Memory B cell (primary cell): Measurements from ENCODE around the gene GRM4.

Source experiments
- ATAC-seq: fragments of 150-1000 bp; cut with Tn5 transposase; 2 replicates; pipeline ENCODE4 v1.10.0; 2021; ENCODE audit warnings: low read depth, mild to moderate bottlenecking, moderate library complexity
- DNase-seq, 2 donors: peaks; one replicate each; pipeline ENCODE4 v3.0.0; 2022; ENCODE audit warnings: low spot score in 2 of 2
- H3K27ac Mint-ChIP-seq: one replicate; pipeline ENCODE4 v1.8.0; 2022; ENCODE audit warnings: mild to moderate bottlenecking, moderate library complexity, mixed read lengths
- H3K27me3 Mint-ChIP-seq: one replicate; pipeline ENCODE4 v1.8.0; 2022; ENCODE audit warnings: mixed read lengths
- H3K36me3 Mint-ChIP-seq: one replicate; pipeline ENCODE4 v1.8.0; 2022; ENCODE audit warnings: mild to moderate bottlenecking, mixed read lengths
- H3K4me1 Mint-ChIP-seq: one replicate; pipeline ENCODE4 v1.8.0; 2022; ENCODE audit warnings: mixed read lengths
- H3K4me3 Mint-ChIP-seq: one replicate; pipeline ENCODE4 v1.8.0; 2022; ENCODE audit warnings: mild to moderate bottlenecking, moderate library complexity, mixed read lengths
- H3K9me3 Mint-ChIP-seq: one replicate; pipeline ENCODE4 v1.8.0; 2022; ENCODE audit warnings: mixed read lengths

Gene GRM4

DNA sequence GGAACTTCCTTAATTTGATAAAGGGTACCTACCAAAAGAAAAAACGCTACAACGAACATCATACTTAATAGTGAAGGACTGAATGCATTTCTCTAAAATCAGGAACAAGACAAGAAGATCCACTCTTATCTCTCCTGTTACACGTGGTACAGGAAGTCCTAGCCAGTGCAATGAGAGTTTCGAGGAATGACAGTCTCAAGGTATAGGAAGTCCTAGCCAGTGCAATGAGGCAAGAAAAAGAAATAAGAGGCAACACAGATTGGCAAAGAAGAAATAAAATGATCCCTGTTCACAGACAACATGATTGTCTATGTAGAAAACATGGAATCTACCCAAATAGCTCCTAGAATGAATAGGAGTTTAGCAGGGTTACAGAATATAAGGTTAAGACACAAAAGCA, 174.3 kb downstream of the GRM4 start:
- H3K27me3 Mint-ChIP-seq = peaks cover 19% of the 10 kb centered on the region
- ATAC-seq = no peak
- no peaks in the 10 kb centered on the region for H3K4me1 Mint-ChIP-seq
- H3K36me3 Mint-ChIP-seq = no peaks in the 10 kb centered on the region
- H3K27ac Mint-ChIP-seq = no peak overlapping the region
- H3K9me3 Mint-ChIP-seq = peaks cover 2% of the 10 kb centered on the region
- DNase-seq = no peak
- H3K4me3 Mint-ChIP-seq = no peak overlapping the region
